C4-2B (cell line): ENCODE measurements around the gene TDP1.
"Not testable (repeated sequence)": the region's sequence is repeated elsewhere in the genome, so short reads cannot be mapped to it uniquely, and the experiment has no call there.

Source experiments
- H3K27ac ChIP-seq: fragments of 450-650 bp; 2 replicates; pipeline ENCODE4 v1.5.1; 2017
- ZFX ChIP-seq: fragments of 450-650 bp; IDR thresholded peaks from 2 replicates; pipeline ENCODE4 v1.6.1; 2017
- TF ChIP-seq, protein P1 (sequence below): fragments of 450-650 bp; conservative IDR thresholded peaks from 2 replicates; pipeline ENCODE4 v1.5.1; 2017; ENCODE audit warnings: mild to moderate bottlenecking

The TDP1 gene

DNA sequence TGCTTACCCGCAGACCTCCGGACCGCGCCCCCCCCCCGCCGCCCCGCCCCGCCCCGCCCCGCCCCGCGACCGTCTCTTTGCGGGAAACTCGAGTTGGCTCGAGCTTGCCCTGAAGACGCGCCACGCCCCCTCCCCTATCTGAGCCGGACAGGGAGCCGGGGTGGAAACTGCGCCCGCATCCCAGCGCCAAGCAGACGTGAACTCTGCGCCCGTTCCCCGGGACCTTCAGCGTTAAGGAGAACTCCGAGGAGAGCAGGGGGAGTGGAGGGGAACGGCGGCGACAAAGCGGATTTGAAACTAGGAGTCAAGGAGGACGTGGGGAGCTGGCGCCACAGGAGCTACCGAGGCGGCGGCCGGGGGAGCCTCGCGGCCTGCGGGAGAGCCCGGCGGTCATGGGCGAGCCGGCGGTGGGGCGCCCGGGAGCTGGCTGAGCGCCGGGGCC is 106.0 kb downstream of the TDP1 start, which contains the start of gene KCNK13:
Gene KCNK13, plus strand, starts transcription at position 310 of the 442 bp plus-strand sequence. CDS start 212 bp downstream, outside the sequence.
- TF ChIP-seq ZFX, result no peak
- TF ChIP-seq, protein P1, sequence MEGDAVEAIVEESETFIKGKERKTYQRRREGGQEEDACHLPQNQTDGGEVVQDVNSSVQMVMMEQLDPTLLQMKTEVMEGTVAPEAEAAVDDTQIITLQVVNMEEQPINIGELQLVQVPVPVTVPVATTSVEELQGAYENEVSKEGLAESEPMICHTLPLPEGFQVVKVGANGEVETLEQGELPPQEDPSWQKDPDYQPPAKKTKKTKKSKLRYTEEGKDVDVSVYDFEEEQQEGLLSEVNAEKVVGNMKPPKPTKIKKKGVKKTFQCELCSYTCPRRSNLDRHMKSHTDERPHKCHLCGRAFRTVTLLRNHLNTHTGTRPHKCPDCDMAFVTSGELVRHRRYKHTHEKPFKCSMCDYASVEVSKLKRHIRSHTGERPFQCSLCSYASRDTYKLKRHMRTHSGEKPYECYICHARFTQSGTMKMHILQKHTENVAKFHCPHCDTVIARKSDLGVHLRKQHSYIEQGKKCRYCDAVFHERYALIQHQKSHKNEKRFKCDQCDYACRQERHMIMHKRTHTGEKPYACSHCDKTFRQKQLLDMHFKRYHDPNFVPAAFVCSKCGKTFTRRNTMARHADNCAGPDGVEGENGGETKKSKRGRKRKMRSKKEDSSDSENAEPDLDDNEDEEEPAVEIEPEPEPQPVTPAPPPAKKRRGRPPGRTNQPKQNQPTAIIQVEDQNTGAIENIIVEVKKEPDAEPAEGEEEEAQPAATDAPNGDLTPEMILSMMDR, result no peak
- no peak within 1 kb of the TSS for H3K27ac ChIP-seq

DNA sequence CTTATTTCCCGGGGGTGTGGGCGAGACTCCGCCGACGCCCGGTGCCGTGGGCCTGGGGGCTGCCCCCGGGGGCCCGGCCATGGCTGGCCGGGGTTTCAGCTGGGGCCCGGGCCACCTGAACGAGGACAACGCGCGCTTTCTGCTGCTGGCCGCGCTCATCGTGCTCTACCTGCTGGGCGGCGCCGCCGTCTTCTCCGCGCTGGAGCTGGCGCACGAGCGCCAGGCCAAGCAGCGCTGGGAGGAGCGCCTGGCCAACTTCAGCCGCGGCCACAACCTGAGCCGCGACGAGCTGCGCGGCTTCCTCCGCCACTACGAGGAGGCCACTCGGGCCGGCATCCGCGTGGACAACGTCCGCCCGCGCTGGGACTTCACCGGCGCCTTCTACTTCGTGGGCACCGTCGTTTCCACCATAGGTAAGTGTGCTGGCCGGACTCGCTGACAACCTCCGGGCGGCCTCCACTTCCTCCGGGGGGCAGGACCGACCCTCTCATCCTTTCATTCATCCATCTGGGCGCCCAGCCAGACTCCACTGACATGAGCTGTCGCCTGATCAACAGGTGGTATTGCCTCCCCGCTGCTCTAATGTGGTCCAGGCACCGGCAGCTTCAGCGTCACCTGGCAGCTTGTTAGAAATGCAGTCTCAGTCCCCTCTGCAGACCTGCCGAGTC is 106.5 kb downstream of the TDP1 start:
- H3K27ac ChIP-seq, result no peak overlapping the region
- TF ChIP-seq ZFX, result no peak
- TF ChIP-seq, protein P1, result no peak

DNA sequence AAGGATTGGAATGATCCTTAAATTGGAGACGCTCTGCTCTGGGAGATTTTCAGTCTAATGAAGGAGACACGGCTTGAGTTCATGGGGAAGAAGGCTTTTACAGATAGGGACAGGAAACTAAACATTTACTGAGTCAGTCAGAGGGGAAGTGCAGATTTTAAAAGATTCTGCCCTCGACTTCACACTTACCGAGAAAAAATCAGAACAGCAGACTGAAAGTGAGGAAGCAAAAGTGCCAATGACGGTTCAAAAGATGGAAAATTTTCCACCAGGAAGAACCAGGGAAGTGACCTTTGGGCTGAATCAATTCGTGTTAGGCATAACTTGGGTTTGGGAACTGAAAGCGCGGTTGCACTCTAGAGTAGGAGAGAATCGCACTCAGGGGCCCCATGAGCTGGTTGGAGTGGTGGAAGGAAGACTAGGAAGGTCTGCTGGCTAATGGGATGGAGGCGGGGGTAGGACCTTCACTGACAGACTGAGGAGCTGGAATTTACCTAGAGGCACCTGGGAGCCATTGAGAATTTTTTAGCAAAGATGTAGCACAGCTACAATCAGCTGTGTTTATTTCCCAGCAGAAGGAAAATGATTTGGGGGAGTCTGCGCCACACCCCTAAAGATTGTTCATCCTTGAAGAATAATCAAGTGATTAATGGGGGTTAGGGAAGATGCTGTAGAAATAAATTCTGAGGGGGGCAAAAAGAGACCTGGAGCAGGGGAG is 107.3 kb downstream of the TDP1 start:
- no peak overlapping the region for H3K27ac ChIP-seq
- TF ChIP-seq, protein P1, result no peak
- TF ChIP-seq ZFX, result no peak

DNA sequence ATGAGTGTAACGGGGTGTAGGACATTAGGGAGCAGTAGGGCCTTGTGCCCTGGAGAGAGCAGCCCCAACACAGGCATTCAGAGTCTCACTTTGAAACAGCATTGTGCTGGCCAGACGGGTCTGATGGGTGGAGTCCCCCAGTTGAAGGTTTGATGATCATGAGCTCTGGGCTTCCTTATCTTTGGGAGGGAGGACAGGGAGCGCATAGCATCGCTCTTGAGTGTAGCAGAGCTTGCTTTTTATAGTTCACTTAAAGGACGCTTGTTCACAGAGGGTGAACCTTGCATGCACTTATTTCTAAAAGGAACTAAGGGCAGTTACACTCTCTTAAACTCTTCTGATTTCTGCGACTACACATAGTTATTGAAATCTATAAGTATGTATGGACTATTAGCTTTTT is 116.6 kb downstream of the TDP1 start:
- TF ChIP-seq, protein P1, result no peak
- no peak for TF ChIP-seq ZFX
- no peak overlapping the region for H3K27ac ChIP-seq

DNA sequence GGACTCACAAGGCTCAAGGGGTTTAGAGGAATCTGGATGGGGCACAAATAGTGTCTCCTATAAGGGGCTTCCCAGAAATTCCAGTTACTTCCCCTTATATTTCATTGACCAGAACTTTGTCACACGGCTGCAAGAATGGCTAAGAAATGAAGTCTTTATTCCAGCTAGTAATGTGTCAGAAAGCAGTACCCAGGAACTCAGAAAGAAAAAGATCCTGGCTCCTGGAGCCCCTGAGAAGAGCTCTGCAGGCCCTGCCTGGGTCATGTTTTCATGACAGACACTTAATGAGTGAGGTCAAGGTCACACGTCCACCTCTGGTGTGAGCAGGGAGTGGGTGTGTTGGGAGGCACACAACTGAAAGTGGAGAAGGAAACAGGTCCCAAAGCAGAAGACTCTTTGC is 123.8 kb downstream of the TDP1 start:
- H3K27ac ChIP-seq, result no peak overlapping the region
- TF ChIP-seq, protein P1, result no peak
- TF ChIP-seq ZFX, result no peak

DNA sequence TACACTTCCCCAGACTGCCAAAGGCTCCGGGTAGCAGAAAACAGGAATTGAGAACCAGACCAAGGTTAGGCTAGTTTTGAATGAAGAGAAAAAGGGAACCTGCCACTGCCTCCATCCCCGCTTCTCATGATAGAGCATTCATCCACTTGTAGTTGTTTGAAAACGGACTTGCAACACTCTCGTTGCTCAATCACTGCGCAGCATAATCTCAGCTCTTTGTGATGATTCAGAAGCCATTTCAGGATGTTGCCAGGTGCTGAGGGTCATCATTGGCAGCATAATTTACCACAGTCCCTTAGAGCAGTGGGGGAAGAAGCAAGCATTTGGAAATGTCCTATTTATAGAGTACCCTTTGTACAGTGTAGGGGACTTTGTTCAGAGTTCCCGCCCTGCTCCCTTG is 131.7 kb downstream of the TDP1 start:
- no peak for TF ChIP-seq ZFX
- no peak overlapping the region for H3K27ac ChIP-seq

DNA sequence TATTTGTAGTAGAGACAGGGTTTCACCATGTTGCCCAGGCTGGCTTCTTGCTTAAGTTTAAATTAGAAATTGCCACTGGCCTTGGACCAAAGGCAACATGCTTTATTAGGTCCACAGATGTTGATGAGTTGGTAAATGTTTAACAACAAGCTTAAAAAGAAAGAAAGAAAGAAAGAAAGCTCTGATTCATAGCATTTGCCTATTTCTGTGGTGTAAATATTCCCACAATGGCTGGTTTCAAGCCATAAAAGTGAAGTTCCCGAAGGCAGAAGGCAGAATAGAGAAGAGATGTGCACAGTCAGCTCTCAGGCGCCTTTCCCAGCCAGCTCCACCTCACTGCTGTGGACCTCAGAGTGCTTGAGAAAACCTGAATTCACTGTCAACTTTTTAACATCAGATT is 132.4 kb downstream of the TDP1 start:
- no peak overlapping the region for H3K27ac ChIP-seq
- TF ChIP-seq, protein P1, result no peak
- no peak for TF ChIP-seq ZFX

DNA sequence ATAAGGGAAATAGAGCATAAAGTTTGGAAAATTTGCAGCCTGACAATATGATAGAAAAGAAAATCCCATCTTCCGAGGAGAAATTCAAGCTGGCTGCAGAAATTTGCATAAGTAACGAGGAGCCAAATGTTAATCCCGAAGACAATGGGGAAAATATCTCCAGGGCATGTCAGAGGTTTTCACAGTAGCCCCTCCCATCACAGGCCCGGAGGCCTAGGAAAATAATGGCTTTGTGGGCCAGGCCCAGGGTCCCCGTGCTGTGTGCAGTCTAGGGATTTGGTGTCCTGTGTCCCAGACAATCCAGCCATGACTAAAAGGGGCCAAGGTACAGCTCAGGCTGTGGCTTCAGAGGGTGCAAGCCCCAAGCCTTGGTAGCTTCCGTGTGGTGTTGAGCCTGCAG is 133.8 kb downstream of the TDP1 start:
- not testable (repeated sequence) for H3K27ac ChIP-seq
